A549 (cell line): ENCODE measurements around the gene FREM1. TPM values are rescaled to one million over a fixed set of nuclear protein-coding genes. Genes with fewer than 3 reads are reported as not detected.

Source experiments
- ATAC-seq, 2 experiments: fragments of 200-7000 bp in 1 of 2; fragments of >200 bp in 1 of 2; cut with Nextera tagmentation in 1 of 2; cut with Tn5 transposase in 1 of 2; 3 replicates each; pipeline versions ENCODE4 v1.8.0 to v1.9.1; 2018 to 2020; ENCODE audit warnings: mild to moderate bottlenecking in 1 of 2, moderate library complexity in 1 of 2
- CTCF ChIA-PET: fragments of 300-600 bp; sonication (Branson Sonifier 250); formaldehyde crosslinking; extraction: SDS; loops from one replicate; lab custom pipeline; 2021; ENCODE audit warnings: antibody characterized with exemption, inconsistent platforms; lab: Yijun Ruan, JAX
- POLR2A ChIA-PET: fragments of 350-600 bp; formaldehyde crosslinking; extraction: SDS; loops from one replicate; lab custom pipeline; 2021; ENCODE audit warnings: antibody characterized with exemption, inconsistent platforms; lab: Yijun Ruan, JAX
- DNase-seq, 2 experiments: peaks; one replicate each; pipeline versions ENCODE4 v3.0.0 to v3.0.0-alpha.2; 2011 to 2016; ENCODE audit warnings: low read depth in 1 of 2, low spot score in 1 of 2
- FAIRE-seq: peaks from 2 replicates; lab custom pipeline; 2011; peaks lifted over from hg19 to GRCh38; lab: Jason Lieb, UNC
- H3K27ac ChIP-seq, 2 experiments: fragments of >200 bp; sonication (Bioruptor Twin); formaldehyde crosslinking; 3 replicates each; pipeline ENCODE4 v1.5.1; 2016 to 2017
- H3K4me1 ChIP-seq: fragments of >200 bp; sonication (Bioruptor Twin); formaldehyde crosslinking; 3 replicates; pipeline ENCODE4 v1.6.1; 2016
- H3K4me2 ChIP-seq: fragments of >200 bp; sonication (Bioruptor Twin); formaldehyde crosslinking; 3 replicates; pipeline ENCODE4 v1.6.1; 2016
- H3K4me3 ChIP-seq: fragments of >200 bp; sonication (Bioruptor Twin); formaldehyde crosslinking; 3 replicates; pipeline ENCODE4 v1.5.1; 2016
- H3K9me3 ChIP-seq: fragments of >200 bp; sonication (Bioruptor Twin); formaldehyde crosslinking; 3 replicates; pipeline ENCODE4 v1.6.1; 2016
- BHLHE40 ChIP-seq: IDR thresholded peaks from 2 replicates; pipeline ENCODE4 v1.6.1; 2012; ENCODE audit warnings: low read depth, low read length, inconsistent platforms
- CEBPB ChIP-seq, 2 experiments: fragments of >200 bp in 1 of 2; sonication (Bioruptor Twin) in 1 of 2; formaldehyde crosslinking in 1 of 2; IDR thresholded peaks; 2 replicates each; pipeline ENCODE4 v1.6.1; 2012 to 2016
- EHF ChIP-seq: fragments of 250-450 bp; sonication (Bioruptor Pico); IDR thresholded peaks from 2 replicates; pipeline ENCODE4 v1.5.0; 2020; ENCODE audit warnings: mild to moderate bottlenecking
- EP300 ChIP-seq, 2 experiments: fragments of >200 bp; sonication (Bioruptor Twin); formaldehyde crosslinking; IDR thresholded peaks; 2 replicates in 1 of 2; 3 replicates in 1 of 2; pipeline ENCODE4 v1.6.1; 2016 to 2017
- FOSB ChIP-seq: fragments of 250-450 bp; sonication (Bioruptor Pico); IDR thresholded peaks from 2 replicates; pipeline ENCODE4 v1.5.0; 2020; ENCODE audit warnings: mild to moderate bottlenecking, moderate library complexity
- HOXB13 ChIP-seq: fragments of 250-450 bp; sonication (Bioruptor Pico); IDR thresholded peaks from 2 replicates; pipeline ENCODE4 v1.5.0; 2020; ENCODE audit warnings: low read depth, mild to moderate bottlenecking, moderate library complexity
- NPAS2 ChIP-seq: fragments of 250-450 bp; sonication (Bioruptor Pico); IDR thresholded peaks from 2 replicates; pipeline ENCODE4 v1.8.0; 2022; ENCODE audit warnings: mild to moderate bottlenecking, moderate library complexity, borderline replicate concordance
- POLR2A ChIP-seq: IDR thresholded peaks from 2 replicates; pipeline ENCODE4 v1.6.1; 2012; ENCODE audit warnings: mild to moderate bottlenecking, low read length
- POLR2AphosphoS2 ChIP-seq: conservative IDR thresholded peaks from 2 replicates; pipeline ENCODE4 v1.6.1; 2012; ENCODE audit warnings: low read length, improper control_type of control experiment, inconsistent platforms
- RARB ChIP-seq: fragments of 250-450 bp; sonication (Bioruptor Pico); IDR thresholded peaks from 2 replicates; pipeline ENCODE4 v1.8.0; 2021; ENCODE audit warnings: mild to moderate bottlenecking, moderate library complexity
- RFX5 ChIP-seq: fragments of 450-650 bp; IDR thresholded peaks from 2 replicates; pipeline ENCODE4 v1.7.1; 2014; ENCODE audit warnings: antibody characterized with exemption, mild to moderate bottlenecking, moderate library complexity
- SMC3 ChIP-seq: fragments of >200 bp; sonication (Bioruptor Twin); formaldehyde crosslinking; IDR thresholded peaks from 3 replicates; pipeline ENCODE4 v1.6.1; 2018; ENCODE audit warnings: inconsistent platforms
- ZC3H11A ChIP-seq: fragments of 450-650 bp; IDR thresholded peaks from 2 replicates; pipeline ENCODE4 v1.6.1; 2014; ENCODE audit warnings: antibody characterized with exemption, mild to moderate bottlenecking
- ZFP36 ChIP-seq: fragments of 450-650 bp; IDR thresholded peaks from 2 replicates; pipeline ENCODE4 v1.6.1; 2014; ENCODE audit warnings: borderline replicate concordance; ENCODE audit not compliant: partially characterized antibody
- ZNF302 ChIP-seq: fragments of 250-450 bp; sonication (Bioruptor Pico); IDR thresholded peaks from 2 replicates; pipeline ENCODE4 v1.9.0; 2021; ENCODE audit warnings: inconsistent platforms, mild to moderate bottlenecking, moderate library complexity
- WGBS: methylation state at CpG from one replicate; pipeline ENCODE4 v1.1.6; 2017; ENCODE audit errors: missing lambda C conversion rate; 5-methylcytosine and 5-hydroxymethylcytosine counted together
- polyA plus RNA-seq, 4 experiments: library from polyadenylated mRNA; depleted of rRNA in 3 of 4; stranded (reverse); fragments of >200 nt; fragmentation: RNase III in 1 of 4; extraction: RNeasy Plus Mini Kit Qiagen cat#74134 plus additional on column Dnase treatment in 1 of 4; gene quantifications; 2 replicates in 3 of 4; 3 replicates in 1 of 4; pipeline ENCODE4 v1.2.3, GENCODE V29; 2011 to 2017
- TF ChIP-seq, protein P1 (sequence below): fragments of >200 bp; sonication (Bioruptor Twin); formaldehyde crosslinking; IDR thresholded peaks from 2 replicates; pipeline ENCODE4 v1.6.1; 2016
- TF ChIP-seq, protein P2 (sequence below): fragments of >200 bp; sonication (Bioruptor Twin); formaldehyde crosslinking; IDR thresholded peaks from 3 replicates; pipeline ENCODE4 v1.5.1; 2016
- TF ChIP-seq, protein P3 (sequence below): fragments of 250-450 bp; sonication (Bioruptor Pico); IDR thresholded peaks from 2 replicates; pipeline ENCODE4 v1.5.0; 2021; ENCODE audit warnings: mild to moderate bottlenecking, moderate library complexity, borderline replicate concordance
- TF ChIP-seq, protein P4 (sequence below): fragments of 200-600 bp; sonication (generic); IDR thresholded peaks from 2 replicates; pipeline ENCODE4 v1.6.1; 2016; ENCODE audit warnings: antibody characterized with exemption, mild to moderate bottlenecking, moderate library complexity
- TF ChIP-seq, protein P5 (sequence below): IDR thresholded peaks from 2 replicates; pipeline ENCODE4 v1.6.1; 2012
- TF ChIP-seq, protein P6 (sequence below): fragments of 250-450 bp; sonication (Bioruptor Pico); IDR thresholded peaks from 2 replicates; pipeline ENCODE4 v1.5.0; 2020; ENCODE audit warnings: low read depth, mild to moderate bottlenecking, moderate library complexity
- TF ChIP-seq, protein P7 (sequence below): IDR thresholded peaks from 2 replicates; pipeline ENCODE4 v1.6.1; 2012; ENCODE audit warnings: low read depth, borderline replicate concordance

The FREM1 gene
- polyA plus RNA-seq, 2 of the 4 experiments (the other 2 are of a cell fraction), result not detected

DNA sequence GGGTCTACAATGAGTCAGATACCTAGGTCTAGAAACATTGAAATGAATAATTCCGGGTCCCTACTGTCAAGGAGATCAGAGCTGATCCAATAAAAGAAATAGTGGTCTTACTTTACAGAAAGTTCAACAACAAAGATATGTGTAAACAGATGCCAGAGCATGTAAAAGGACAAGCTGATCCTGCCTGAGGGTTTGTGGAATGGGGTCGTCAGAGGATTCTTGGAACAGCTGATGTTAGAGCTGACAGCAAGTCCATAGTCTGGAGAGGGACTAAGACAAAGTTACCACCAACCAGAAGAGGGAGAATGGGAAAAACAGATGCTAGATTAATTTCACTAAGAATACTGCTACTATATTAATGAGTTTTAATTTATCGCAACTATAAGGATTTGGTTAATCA lies 71.5 kb downstream of the FREM1 start:
- CTCF ChIA-PET, result no interaction called here
- H3K27ac ChIP-seq, result no peak overlapping the region
- FAIRE-seq, result no peak
- 26% methylated on average over 3 of the region's 3 CpGs for WGBS
- POLR2A ChIA-PET, result no interaction called here
- DNase-seq, result no peak
- H3K4me3 ChIP-seq, result no peak overlapping the region
- H3K4me2 ChIP-seq, result no peak overlapping the region
- ATAC-seq, result no peak
- TF ChIP-seq POLR2AphosphoS2 (no peak), FOSB (CRISPR knock-in tag) (no peak), HOXB13 (CRISPR knock-in tag) (no peak), ZNF302 (CRISPR knock-in tag) (no peak), RARB (CRISPR knock-in tag) (no peak)
- TF ChIP-seq, protein P1, sequence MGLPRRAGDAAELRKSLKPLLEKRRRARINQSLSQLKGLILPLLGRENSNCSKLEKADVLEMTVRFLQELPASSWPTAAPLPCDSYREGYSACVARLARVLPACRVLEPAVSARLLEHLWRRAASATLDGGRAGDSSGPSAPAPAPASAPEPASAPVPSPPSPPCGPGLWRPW, result no peak
- TF ChIP-seq, all 56 proteins: peak for 0
- H3K4me1 ChIP-seq, result no peaks in the 10 kb centered on the region
- no peaks in the 10 kb centered on the region for H3K9me3 ChIP-seq

DNA sequence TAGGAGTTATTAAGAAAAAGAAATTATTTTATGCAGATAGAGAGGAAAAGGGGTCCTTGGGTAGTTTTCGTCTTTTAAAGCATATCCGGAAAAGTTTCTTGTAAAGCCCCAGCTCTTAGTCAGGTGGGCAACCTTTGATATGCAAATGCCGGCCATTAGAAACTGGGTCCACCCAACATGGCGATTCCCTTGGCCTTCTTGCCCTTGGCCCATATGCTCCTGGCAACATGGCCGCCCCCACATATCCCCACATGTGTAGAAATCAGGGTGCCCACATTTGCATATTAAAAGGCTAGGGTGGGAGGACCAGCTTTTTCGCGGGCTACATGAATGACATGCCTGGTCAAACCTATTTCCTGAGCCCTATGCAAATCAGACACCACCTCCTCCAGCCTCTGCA lies 73.3 kb downstream of the FREM1 start:
- Histone ChIP-seq H3K9me3 (no peaks in the 10 kb centered on the region), H3K4me1 (no peaks in the 10 kb centered on the region), H3K4me3 (no peak overlapping the region)
- WGBS, result 52% methylated on average over 7 of the region's 7 CpGs
- no peak for FAIRE-seq
- ChIA-PET POLR2A (no interaction called here), CTCF (no interaction called here)
- TF ChIP-seq EP300 (IDR thresholded peaks at IDR 0.05), result no peak
- TF ChIP-seq SMC3, result no peak
- TF ChIP-seq, protein P2, sequence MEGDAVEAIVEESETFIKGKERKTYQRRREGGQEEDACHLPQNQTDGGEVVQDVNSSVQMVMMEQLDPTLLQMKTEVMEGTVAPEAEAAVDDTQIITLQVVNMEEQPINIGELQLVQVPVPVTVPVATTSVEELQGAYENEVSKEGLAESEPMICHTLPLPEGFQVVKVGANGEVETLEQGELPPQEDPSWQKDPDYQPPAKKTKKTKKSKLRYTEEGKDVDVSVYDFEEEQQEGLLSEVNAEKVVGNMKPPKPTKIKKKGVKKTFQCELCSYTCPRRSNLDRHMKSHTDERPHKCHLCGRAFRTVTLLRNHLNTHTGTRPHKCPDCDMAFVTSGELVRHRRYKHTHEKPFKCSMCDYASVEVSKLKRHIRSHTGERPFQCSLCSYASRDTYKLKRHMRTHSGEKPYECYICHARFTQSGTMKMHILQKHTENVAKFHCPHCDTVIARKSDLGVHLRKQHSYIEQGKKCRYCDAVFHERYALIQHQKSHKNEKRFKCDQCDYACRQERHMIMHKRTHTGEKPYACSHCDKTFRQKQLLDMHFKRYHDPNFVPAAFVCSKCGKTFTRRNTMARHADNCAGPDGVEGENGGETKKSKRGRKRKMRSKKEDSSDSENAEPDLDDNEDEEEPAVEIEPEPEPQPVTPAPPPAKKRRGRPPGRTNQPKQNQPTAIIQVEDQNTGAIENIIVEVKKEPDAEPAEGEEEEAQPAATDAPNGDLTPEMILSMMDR, result no peak
- TF ChIP-seq HOXB13 (CRISPR knock-in tag), result no peak
- no peak for TF ChIP-seq BHLHE40
- TF ChIP-seq, protein P3, sequence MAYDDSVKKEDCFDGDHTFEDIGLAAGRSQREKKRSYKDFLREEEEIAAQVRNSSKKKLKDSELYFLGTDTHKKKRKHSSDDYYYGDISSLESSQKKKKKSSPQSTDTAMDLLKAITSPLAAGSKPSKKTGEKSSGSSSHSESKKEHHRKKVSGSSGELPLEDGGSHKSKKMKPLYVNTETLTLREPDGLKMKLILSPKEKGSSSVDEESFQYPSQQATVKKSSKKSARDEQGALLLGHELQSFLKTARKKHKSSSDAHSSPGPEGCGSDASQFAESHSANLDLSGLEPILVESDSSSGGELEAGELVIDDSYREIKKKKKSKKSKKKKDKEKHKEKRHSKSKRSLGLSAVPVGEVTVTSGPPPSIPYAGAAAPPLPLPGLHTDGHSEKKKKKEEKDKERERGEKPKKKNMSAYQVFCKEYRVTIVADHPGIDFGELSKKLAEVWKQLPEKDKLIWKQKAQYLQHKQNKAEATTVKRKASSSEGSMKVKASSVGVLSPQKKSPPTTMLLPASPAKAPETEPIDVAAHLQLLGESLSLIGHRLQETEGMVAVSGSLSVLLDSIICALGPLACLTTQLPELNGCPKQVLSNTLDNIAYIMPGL, result no peak
- no peak for TF ChIP-seq RARB (CRISPR knock-in tag)
- TF ChIP-seq, all 56 proteins: peak for 0
- no peak overlapping the region for H3K4me2 ChIP-seq
- no peak for ATAC-seq
- DNase-seq, result no peak
- H3K27ac ChIP-seq, result no peak overlapping the region

DNA sequence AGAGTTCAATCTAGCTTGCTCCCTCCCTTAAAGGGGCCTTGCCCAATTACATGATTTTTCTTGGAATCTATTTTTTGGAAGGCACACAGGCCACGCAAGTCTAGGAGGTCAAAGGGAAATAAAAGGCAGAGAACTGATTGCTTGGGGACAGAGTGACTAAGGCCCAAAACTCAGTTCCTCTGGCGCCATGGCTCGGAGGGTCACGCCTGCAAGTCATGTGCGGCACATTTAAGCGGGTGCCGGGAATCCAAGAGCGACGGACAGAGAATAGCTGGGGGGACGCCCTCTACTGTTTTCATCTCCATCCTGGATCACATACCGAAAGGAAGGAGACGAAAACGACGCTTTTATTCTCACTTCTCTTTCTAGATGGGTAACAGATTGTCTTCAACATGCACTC lies 78.6 kb downstream of the FREM1 start:
- no peak for DNase-seq
- no peak for FAIRE-seq
- no peak for ATAC-seq
- 60% methylated on average over 14 of the region's 14 CpGs for WGBS
- H3K4me1 ChIP-seq, result no peaks in the 10 kb centered on the region
- H3K9me3 ChIP-seq, result no peaks in the 10 kb centered on the region
- POLR2A ChIA-PET, result no interaction called here
- H3K4me2 ChIP-seq, result no peak overlapping the region
- H3K4me3 ChIP-seq, result no peak overlapping the region
- CTCF ChIA-PET, result no interaction called here
- no peak overlapping the region for H3K27ac ChIP-seq
- TF ChIP-seq, protein P4, sequence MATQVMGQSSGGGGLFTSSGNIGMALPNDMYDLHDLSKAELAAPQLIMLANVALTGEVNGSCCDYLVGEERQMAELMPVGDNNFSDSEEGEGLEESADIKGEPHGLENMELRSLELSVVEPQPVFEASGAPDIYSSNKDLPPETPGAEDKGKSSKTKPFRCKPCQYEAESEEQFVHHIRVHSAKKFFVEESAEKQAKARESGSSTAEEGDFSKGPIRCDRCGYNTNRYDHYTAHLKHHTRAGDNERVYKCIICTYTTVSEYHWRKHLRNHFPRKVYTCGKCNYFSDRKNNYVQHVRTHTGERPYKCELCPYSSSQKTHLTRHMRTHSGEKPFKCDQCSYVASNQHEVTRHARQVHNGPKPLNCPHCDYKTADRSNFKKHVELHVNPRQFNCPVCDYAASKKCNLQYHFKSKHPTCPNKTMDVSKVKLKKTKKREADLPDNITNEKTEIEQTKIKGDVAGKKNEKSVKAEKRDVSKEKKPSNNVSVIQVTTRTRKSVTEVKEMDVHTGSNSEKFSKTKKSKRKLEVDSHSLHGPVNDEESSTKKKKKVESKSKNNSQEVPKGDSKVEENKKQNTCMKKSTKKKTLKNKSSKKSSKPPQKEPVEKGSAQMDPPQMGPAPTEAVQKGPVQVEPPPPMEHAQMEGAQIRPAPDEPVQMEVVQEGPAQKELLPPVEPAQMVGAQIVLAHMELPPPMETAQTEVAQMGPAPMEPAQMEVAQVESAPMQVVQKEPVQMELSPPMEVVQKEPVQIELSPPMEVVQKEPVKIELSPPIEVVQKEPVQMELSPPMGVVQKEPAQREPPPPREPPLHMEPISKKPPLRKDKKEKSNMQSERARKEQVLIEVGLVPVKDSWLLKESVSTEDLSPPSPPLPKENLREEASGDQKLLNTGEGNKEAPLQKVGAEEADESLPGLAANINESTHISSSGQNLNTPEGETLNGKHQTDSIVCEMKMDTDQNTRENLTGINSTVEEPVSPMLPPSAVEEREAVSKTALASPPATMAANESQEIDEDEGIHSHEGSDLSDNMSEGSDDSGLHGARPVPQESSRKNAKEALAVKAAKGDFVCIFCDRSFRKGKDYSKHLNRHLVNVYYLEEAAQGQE, result no peak
- TF ChIP-seq RFX5 (no peak), EHF (no peak), CEBPB (IDR thresholded peaks at IDR 0.05) (no peak), POLR2A (no peak), ZFP36 (no peak), ZC3H11A (no peak), SMC3 (no peak), NPAS2 (CRISPR knock-in tag) (no peak), BHLHE40 (no peak)
- TF ChIP-seq, protein P3, result no peak
- TF ChIP-seq, protein P5, sequence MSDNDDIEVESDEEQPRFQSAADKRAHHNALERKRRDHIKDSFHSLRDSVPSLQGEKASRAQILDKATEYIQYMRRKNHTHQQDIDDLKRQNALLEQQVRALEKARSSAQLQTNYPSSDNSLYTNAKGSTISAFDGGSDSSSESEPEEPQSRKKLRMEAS, result no peak
- TF ChIP-seq, protein P6, sequence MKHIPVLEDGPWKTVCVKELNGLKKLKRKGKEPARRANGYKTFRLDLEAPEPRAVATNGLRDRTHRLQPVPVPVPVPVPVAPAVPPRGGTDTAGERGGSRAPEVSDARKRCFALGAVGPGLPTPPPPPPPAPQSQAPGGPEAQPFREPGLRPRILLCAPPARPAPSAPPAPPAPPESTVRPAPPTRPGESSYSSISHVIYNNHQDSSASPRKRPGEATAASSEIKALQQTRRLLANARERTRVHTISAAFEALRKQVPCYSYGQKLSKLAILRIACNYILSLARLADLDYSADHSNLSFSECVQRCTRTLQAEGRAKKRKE (CRISPR knock-in tag), result no peak
- TF ChIP-seq, protein P7, sequence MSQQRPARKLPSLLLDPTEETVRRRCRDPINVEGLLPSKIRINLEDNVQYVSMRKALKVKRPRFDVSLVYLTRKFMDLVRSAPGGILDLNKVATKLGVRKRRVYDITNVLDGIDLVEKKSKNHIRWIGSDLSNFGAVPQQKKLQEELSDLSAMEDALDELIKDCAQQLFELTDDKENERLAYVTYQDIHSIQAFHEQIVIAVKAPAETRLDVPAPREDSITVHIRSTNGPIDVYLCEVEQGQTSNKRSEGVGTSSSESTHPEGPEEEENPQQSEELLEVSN, result no peak
